ENCODE measurements around the gene TEKT2.

- TF ChIP-seq CTCF (conservative IDR thresholded peaks at IDR 0.05; ENCODE audit: low read length) (no peak), EZH2phosphoT487 (IDR thresholded peaks at IDR 0.05; ENCODE audit: borderline replicate concordance) (no peak)
These were observed 49.6 kb downstream of the TEKT2 start for GRCh38 chr1:36133484-36133883.

All from Loucy (cell line).